Neutrophil (primary cell): Measurements from ENCODE around the gene SHISA9.

Experiments used
- H3K27ac ChIP-seq: fragments of 200-600 bp; sonication (generic); 2 replicates; pipeline ENCODE4 v1.5.1; 2016; ENCODE audit warnings: mild to moderate bottlenecking, moderate library complexity
- H3K27me3 ChIP-seq: fragments of 200-600 bp; sonication (generic); 2 replicates; pipeline ENCODE4 v1.6.0; 2016; ENCODE audit warnings: mild to moderate bottlenecking
- H3K36me3 ChIP-seq: fragments of 200-600 bp; sonication (generic); 2 replicates; pipeline ENCODE4 v1.5.1; 2017
- H3K4me1 ChIP-seq, 2 experiments: fragments of 200-600 bp in 1 of 2; sonication (generic) in 1 of 2; 1 replicate in 1 of 2; 2 replicates in 1 of 2; pipeline versions ENCODE4 v1.5.1 to v1.6.1; 2013 to 2016; ENCODE audit warnings: low read depth in 1 of 2, low read length in 1 of 2, mild to moderate bottlenecking in 1 of 2, moderate library complexity in 1 of 2; ENCODE audit not compliant: control insufficient read depth in 1 of 2, insufficient read depth in 1 of 2
- H3K4me3 ChIP-seq, 2 experiments: fragments of 200-600 bp in 1 of 2; sonication (generic) in 1 of 2; 1 replicate in 1 of 2; 2 replicates in 1 of 2; pipeline ENCODE4 v1.5.1; 2013 to 2016; ENCODE audit warnings: low read depth in 1 of 2, low read length in 1 of 2, mild to moderate bottlenecking in 1 of 2, moderate library complexity in 1 of 2
- H3K9me3 ChIP-seq: fragments of 200-600 bp; sonication (generic); 2 replicates; pipeline ENCODE4 v1.5.1; 2016
- TF ChIP-seq, protein P1 (sequence below): fragments of 200-600 bp; sonication (generic); IDR thresholded peaks from 2 replicates; pipeline ENCODE4 v1.5.1; 2016; ENCODE audit warnings: antibody characterized with exemption

The SHISA9 gene

DNA sequence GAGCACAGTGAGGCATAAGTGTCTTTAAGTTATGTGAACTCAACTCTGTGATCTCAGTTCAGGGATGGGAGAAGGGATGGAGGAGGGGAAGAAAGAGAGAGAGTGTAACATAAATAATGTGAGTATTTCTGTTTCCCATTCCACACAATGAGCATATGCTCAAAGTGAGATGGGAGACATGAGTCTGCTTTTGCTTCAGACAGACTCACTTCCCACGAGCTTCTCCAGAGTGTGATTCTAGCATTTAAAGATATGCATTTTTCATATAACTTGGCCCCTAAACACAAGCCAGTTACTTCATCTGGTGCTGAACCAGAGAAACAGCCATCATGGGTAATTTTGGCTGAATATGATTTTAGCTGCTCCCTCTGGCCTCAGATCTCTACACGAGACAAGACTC lies 35.0 kb downstream of the SHISA9 start:
- Histone ChIP-seq H3K27ac (no peak overlapping the region), H3K4me1 (no peaks in the 10 kb centered on the region), H3K36me3 (no peaks in the 10 kb centered on the region), H3K27me3 (no peaks in the 10 kb centered on the region), H3K9me3 (no peaks in the 10 kb centered on the region), H3K4me3 (no peak overlapping the region)
- TF ChIP-seq, protein P1, sequence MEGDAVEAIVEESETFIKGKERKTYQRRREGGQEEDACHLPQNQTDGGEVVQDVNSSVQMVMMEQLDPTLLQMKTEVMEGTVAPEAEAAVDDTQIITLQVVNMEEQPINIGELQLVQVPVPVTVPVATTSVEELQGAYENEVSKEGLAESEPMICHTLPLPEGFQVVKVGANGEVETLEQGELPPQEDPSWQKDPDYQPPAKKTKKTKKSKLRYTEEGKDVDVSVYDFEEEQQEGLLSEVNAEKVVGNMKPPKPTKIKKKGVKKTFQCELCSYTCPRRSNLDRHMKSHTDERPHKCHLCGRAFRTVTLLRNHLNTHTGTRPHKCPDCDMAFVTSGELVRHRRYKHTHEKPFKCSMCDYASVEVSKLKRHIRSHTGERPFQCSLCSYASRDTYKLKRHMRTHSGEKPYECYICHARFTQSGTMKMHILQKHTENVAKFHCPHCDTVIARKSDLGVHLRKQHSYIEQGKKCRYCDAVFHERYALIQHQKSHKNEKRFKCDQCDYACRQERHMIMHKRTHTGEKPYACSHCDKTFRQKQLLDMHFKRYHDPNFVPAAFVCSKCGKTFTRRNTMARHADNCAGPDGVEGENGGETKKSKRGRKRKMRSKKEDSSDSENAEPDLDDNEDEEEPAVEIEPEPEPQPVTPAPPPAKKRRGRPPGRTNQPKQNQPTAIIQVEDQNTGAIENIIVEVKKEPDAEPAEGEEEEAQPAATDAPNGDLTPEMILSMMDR: no peak

DNA sequence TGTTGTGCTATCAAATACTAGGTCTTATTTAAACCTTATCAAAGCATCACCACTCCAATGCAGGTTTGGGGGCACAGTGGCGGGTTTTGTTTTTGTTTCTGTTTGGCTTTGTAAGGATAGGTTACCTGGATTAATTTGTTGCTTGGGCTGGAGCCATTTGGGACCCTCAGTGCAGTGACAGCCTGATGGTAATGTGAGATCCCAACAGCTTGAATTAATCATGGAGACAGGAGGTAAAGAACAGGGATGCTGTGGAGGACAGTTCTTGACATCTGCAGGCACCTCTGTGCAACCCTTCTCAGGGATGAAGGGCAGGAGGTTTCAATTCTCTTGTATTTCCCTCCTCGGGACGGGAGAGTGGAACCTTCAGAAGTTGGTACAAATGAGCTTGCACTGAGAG lies 40.5 kb downstream of the SHISA9 start:
- Histone ChIP-seq H3K4me3 (no peak overlapping the region), H3K36me3 (no peaks in the 10 kb centered on the region), H3K27ac (no peak overlapping the region), H3K4me1 (no peaks in the 10 kb centered on the region), H3K27me3 (no peaks in the 10 kb centered on the region), H3K9me3 (no peaks in the 10 kb centered on the region)
- TF ChIP-seq, protein P1: no peak

DNA sequence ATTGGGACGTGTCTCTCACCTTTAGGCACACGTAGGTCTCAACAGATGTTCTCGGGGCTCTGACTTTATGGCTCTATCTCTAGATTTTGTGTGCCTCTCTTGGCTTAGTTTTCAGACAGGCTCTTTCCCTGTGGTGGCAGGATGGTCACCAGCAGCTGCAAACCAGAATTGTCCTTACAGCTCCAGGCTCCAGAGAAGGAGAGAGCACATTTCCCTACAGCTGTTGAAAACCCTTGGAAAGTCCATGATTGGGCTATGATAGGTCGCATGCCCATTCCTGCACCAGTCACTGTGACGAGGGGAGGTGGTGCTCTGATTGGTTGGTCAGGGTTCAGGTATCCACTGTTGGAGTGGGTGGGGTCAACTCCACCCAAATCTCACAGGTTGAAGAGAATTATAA lies 41.5 kb downstream of the SHISA9 start:
- TF ChIP-seq, protein P1: no peak
- no peak overlapping the region for H3K4me3 ChIP-seq
- no peaks in the 10 kb centered on the region for H3K27me3 ChIP-seq
- H3K36me3 ChIP-seq: no peaks in the 10 kb centered on the region
- no peak overlapping the region for H3K27ac ChIP-seq
- H3K4me1 ChIP-seq: no peaks in the 10 kb centered on the region
- no peaks in the 10 kb centered on the region for H3K9me3 ChIP-seq

DNA sequence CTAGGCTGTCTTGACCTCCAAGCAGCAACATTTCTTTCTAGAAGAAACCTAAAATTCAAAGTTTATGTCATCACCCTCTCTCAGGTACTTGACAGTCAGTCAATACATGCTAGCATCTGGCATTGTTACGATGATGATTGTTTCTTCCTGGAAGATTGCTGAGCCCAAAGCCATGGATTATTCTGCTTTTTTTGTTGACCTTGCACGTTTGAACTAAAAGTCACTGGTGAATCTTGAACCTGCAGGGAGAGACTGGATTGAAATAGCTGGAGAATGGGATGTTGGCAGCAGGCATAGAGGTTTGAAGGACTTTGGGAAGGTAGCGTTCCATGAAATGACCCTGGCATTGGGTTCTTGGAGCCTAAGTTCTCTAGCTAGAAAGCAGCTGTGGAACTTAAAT lies 42.9 kb downstream of the SHISA9 start:
- Histone ChIP-seq H3K4me3 (no peak overlapping the region), H3K9me3 (no peaks in the 10 kb centered on the region), H3K27ac (no peak overlapping the region), H3K27me3 (no peaks in the 10 kb centered on the region), H3K4me1 (no peaks in the 10 kb centered on the region), H3K36me3 (no peaks in the 10 kb centered on the region)
- TF ChIP-seq, protein P1: no peak

DNA sequence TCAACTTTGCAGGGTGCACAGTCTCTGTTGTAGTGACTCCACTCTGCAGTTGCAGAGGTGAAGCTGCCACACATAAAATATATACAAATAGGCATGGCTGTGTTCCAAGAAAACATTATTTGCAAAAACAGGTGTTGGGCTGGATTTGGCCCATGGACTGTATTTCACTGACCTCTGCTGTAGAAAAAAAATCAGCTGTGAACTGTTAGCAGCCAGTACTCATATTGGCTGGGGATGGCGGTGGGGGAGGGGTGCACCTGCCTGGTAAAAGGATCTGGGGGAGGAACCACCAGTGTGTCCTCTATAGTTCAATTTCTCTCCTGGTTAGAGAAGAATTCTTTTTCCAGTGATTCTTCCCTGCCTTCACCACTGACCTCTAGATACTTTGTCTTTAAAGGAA lies 50.0 kb downstream of the SHISA9 start:
- Histone ChIP-seq H3K9me3 (no peaks in the 10 kb centered on the region), H3K27me3 (no peaks in the 10 kb centered on the region), H3K4me3 (no peak overlapping the region), H3K4me1 (no peaks in the 10 kb centered on the region), H3K27ac (no peak overlapping the region), H3K36me3 (no peaks in the 10 kb centered on the region)
- TF ChIP-seq, protein P1: no peak

DNA sequence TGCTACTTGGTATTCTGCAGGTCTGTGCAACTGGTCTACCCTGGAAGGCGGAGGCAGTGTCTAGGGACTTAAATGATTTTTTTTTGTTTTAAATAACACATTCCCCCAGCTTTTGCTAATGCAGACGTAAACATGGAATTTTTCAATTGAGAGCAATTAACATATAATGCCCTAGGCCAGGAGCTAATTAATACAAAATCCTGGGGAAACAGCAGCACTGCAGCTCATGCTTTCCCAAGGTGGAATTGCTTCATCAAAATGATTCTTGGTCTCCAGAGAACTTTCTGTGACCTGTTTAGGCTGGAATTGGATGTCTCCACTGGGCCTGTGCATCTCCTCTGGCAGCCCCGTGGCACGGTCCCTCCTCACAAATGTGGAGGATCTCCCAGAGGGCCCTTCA lies 50.6 kb downstream of the SHISA9 start:
- Histone ChIP-seq H3K27ac (no peak overlapping the region), H3K27me3 (no peaks in the 10 kb centered on the region), H3K4me1 (no peaks in the 10 kb centered on the region), H3K36me3 (no peaks in the 10 kb centered on the region), H3K4me3 (no peak overlapping the region), H3K9me3 (no peaks in the 10 kb centered on the region)
- TF ChIP-seq, protein P1: no peak
